Stimulated activated CD8-positive, alpha-beta memory T cell treated with anti-CD3 and anti-CD28 coated beads, Interleukin-12 subunit alpha, Interleukin-12 subunit beta, amount 100 ng/mL, for 24 hours (primary cell): ENCODE results near the gene IL36RN.

Source experiments
- DNase-seq: peaks from one replicate; pipeline ENCODE4 v3.0.0-alpha.2; 2020; ENCODE audit errors: extremely low read depth

Gene IL36RN

GRCh38 chr2:113102133-113102532 lies 43.1 kb downstream of the IL36RN start:
- no peak for DNase-seq

- DNase-seq = no peak
These were observed 44.3 kb downstream of the IL36RN start for GRCh38 chr2:113103277-113103676.

GRCh38 chr2:113104054-113104611 lies 45.1 kb downstream of the IL36RN start:
- DNase-seq = no peak

GRCh38 chr2:113105047-113105785 lies 46.2 kb downstream of the IL36RN start:
- DNase-seq = no peak

GRCh38 chr2:113111121-113111520 lies 52.1 kb downstream of the IL36RN start:
- no peak for DNase-seq

- DNase-seq = no peak
These were observed 52.9 kb downstream of the IL36RN start for GRCh38 chr2:113111823-113112287.

- no peak for DNase-seq
These were observed 53.4 kb downstream of the IL36RN start for GRCh38 chr2:113112441-113112840.

- DNase-seq = no peak
These were observed 53.9 kb downstream of the IL36RN start for GRCh38 chr2:113112871-113113270.

GRCh38 chr2:113113807-113114206 lies 54.8 kb downstream of the IL36RN start:
- DNase-seq = no peak
